Aorta (tissue), 5 donors: Measurements from ENCODE around the gene STIM1. TPM values are rescaled to one million over a fixed set of nuclear protein-coding genes. Genes with fewer than 3 reads are reported as not detected.
A peak's percentile ranks its signal among the peaks of the same experiment; 100 is the strongest.

Experiments
- ATAC-seq: fragments of 200-7000 bp; cut with Tn5 transposase; one replicate; pipeline ENCODE4 v1.9.1; 2022; ENCODE audit warnings: moderate library complexity; ENCODE audit not compliant: low FRiP score
- DNase-seq, 2 donors: peaks; one replicate each; pipeline ENCODE4 v3.0.0-alpha.2; 2020
- H3K27ac ChIP-seq, 2 donors: one replicate each; pipeline ENCODE4 v1.5.1; 2013; ENCODE audit warnings: low read length in 2 of 2, mild to moderate bottlenecking in 2 of 2, moderate library complexity in 2 of 2, control low read depth in 1 of 2, inconsistent platforms in 1 of 2, low read depth in 1 of 2
- H3K27me3 ChIP-seq, 2 donors: one replicate each; pipeline ENCODE4 v1.6.1; 2013; ENCODE audit warnings: control low read depth in 1 of 2, low read length in 1 of 2, mild to moderate bottlenecking in 1 of 2, moderate library complexity in 1 of 2; ENCODE audit not compliant: insufficient read depth in 2 of 2, control insufficient read depth in 1 of 2
- H3K36me3 ChIP-seq, 2 donors: one replicate each; pipeline ENCODE4 v1.6.1; 2013; ENCODE audit warnings: control low read depth in 1 of 2, low read length in 1 of 2, mild to moderate bottlenecking in 1 of 2; ENCODE audit not compliant: insufficient read depth in 2 of 2, control insufficient read depth in 1 of 2
- H3K4me1 ChIP-seq, 2 donors: one replicate each; pipeline ENCODE4 v1.6.1; 2013; ENCODE audit warnings: low read length in 2 of 2, control low read depth in 1 of 2, mild to moderate bottlenecking in 1 of 2, moderate library complexity in 1 of 2; ENCODE audit not compliant: insufficient read depth in 2 of 2, control insufficient read depth in 1 of 2
- H3K4me3 ChIP-seq, 2 donors: one replicate each; pipeline ENCODE4 v1.5.1; 2013; ENCODE audit warnings: low read length in 2 of 2, control low read depth in 1 of 2, mild to moderate bottlenecking in 1 of 2
- H3K9me3 ChIP-seq: one replicate; pipeline ENCODE4 v1.6.1; 2013; ENCODE audit warnings: mild to moderate bottlenecking, low read length; ENCODE audit not compliant: control insufficient read depth
- WGBS, 2 donors: extraction: QIAGEN DNeasy Blood & Tissue Kit; methylation state at CpG; one replicate each; pipeline ENCODE4 v1.1.7; 2013; 5-methylcytosine and 5-hydroxymethylcytosine counted together
- intact Hi-C, 2 donors: fragments of 100-400 bp; cut with DNase I; formaldehyde crosslinking; loops; one replicate each; pipeline versions ENCODE4 v1.14.2 to v1.15.0; 2022
- polyA plus RNA-seq, 2 donors: library from polyadenylated mRNA; stranded (reverse); fragments of 200-250 nt; gene quantifications; one replicate each; pipeline ENCODE4 v1.2.3, GENCODE V29; 2013
- total RNA-seq, 2 donors: library from RNA; stranded (reverse); fragmentation: NEBNext Ultra II Directional; extraction: Animal tissue kit (Norgen Biotek cat#: 25700); gene quantifications; one replicate each; pipeline ENCODE4 v1.2.1, GENCODE V29; 2021
- donor health status: healthy with polysubstance abuse.
- donor health status: Bipolar disorder and iron deficiency.
- donor health status: DM: no; HTN: no; CAD: no.
- donor health status: DM: no; HTN: no; CAD: no.
- donor health status: DM: yes; HTN: yes; CAD: no.

The STIM1 gene
- total and polyA plus RNA-seq, 4 donors: 14.9 to 69.5 (median 48.8) TPM

DNA sequence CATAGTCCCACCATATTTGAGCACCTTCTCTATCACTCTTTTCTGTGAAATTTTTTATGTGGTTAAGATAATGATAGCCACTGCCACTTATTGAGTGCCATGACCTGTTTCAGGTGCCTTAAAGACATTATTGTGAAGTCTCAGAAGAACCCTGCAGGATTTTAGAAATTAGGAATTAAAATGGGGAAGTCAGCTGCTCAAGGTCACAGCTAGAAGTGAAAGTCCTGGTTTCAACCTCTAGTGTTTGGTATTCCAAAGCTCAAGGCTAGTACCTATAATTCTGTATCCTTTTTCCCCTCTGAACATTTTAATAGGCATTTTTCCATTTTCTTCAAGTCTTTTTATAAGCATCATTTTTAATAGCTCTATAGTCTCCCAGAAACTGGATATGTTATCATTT is 230.1 kb downstream of the STIM1 start:
- no peaks in the 10 kb centered on the region for H3K9me3 ChIP-seq
- no peak for DNase-seq
- H3K4me1 ChIP-seq: no peaks in the 10 kb centered on the region
- H3K27me3 ChIP-seq: no peaks in the 10 kb centered on the region
- no peak for ATAC-seq
- H3K27ac ChIP-seq: no peak overlapping the region
- no peak overlapping the region for H3K4me3 ChIP-seq
- intact Hi-C loops: no loop called here
- H3K36me3 ChIP-seq: peaks cover 5 to 7% of the 10 kb centered on the region in 2 donors

DNA sequence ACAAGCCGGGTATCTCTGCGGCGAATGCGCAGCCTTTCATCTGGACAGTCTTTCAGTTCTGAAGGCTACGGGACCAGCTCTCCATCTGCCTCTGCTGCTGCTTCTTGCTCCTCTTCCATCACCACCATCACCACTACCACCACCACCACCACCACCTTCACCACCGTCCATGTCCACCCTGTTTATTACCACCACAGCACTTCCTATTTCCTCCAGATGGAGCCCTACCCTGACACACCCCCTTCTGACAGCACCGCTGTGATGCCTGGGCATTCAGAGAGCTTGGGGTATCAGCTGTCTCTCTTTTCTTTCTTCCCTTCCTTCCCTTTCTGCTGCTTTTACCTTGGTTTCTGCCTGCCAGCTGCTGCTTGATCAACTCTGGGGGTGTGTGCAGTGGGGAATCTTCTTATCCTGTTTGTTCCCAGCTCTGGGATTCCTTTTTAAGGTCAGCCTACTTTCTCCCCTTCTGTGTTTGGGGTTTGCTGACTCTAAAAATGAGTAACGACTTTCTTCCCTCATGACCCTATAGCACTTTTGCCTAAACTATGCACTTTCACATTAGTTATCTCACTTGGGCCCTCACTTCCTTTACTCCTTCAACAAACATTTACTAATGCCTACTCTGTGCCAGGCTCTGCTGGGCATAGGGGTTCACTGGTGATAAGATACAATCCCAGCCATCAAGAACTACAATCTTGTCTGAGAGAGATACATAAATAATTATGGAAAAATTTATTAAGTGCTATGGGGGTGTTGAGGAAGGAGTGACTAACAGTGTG is 231.3 kb downstream of the STIM1 start:
- intact Hi-C loops: no loop called here
- Histone ChIP-seq H3K36me3 (peaks cover 3 to 5% of the 10 kb centered on the region in 2 donors), H3K27ac (no peak overlapping the region), H3K9me3 (no peaks in the 10 kb centered on the region), H3K4me1 (no peaks in the 10 kb centered on the region), H3K27me3 (no peaks in the 10 kb centered on the region), H3K4me3 (no peak overlapping the region)
- 89% methylated on average over 8 of the region's 8 CpGs for WGBS, 2 donors
- DNase-seq: no peak
- no peak for ATAC-seq

DNA sequence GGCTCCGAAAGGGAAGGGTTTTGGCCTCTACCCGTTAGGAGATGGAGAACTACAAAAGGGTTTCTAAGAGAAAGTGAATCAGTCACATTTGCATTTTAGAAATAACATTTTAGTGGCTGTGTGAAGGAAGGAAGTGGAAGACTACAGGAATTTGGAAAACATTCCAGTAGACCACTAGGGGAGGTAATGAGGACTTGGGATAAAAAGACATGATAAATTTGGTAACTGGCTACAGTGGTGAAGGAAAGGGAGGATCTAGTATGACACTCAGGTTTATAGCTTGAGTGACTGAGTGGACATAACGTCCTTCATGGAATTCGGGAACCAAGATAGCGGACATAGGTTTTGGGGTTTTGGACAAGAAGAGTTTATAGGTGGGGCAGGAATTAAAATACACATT is 232.1 kb downstream of the STIM1 start:
- Histone ChIP-seq H3K4me3 (no peak overlapping the region), H3K36me3 (peaks cover 3 to 5% of the 10 kb centered on the region in 2 donors), H3K9me3 (no peaks in the 10 kb centered on the region), H3K4me1 (no peaks in the 10 kb centered on the region), H3K27me3 (no peaks in the 10 kb centered on the region), H3K27ac (no peak overlapping the region)
- ATAC-seq: no peak
- 87 to 90% methylated on average over 5 of the region's 5 CpGs for WGBS, 2 donors
- no peak for DNase-seq
- intact Hi-C loops: no loop called here

DNA sequence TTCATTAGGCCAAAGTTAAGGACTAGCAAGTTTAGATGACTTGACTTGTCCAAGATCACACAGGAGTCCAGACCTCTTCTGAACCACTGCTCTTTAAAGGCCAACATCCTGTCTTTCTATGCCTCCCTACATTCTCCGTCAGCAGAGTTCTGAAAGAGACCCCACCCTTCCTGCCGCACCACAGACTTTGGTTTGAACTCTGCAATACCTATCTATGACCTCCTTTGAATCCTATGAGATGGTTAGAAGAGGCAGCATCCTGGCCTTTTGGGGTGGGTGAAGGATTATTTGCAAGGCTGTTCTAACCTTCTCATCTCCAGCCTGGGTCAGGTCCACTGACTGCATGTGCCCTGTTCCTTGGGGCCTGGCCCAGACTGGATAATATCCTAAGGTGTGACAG is 234.8 kb downstream of the STIM1 start:
- no peaks in the 10 kb centered on the region for H3K9me3 ChIP-seq
- H3K4me3 ChIP-seq: no peak overlapping the region
- H3K27ac ChIP-seq: no peak overlapping the region
- DNase-seq (no peak), ATAC-seq (no peak)
- no peaks in the 10 kb centered on the region for H3K27me3 ChIP-seq
- 95 to 98% methylated on average over 2 of the region's 2 CpGs for WGBS, 2 donors
- intact Hi-C loops: no loop called here
- peaks cover 1 to 5% of the 10 kb centered on the region in 2 donors for H3K36me3 ChIP-seq
- H3K4me1 ChIP-seq: no peaks in the 10 kb centered on the region

DNA sequence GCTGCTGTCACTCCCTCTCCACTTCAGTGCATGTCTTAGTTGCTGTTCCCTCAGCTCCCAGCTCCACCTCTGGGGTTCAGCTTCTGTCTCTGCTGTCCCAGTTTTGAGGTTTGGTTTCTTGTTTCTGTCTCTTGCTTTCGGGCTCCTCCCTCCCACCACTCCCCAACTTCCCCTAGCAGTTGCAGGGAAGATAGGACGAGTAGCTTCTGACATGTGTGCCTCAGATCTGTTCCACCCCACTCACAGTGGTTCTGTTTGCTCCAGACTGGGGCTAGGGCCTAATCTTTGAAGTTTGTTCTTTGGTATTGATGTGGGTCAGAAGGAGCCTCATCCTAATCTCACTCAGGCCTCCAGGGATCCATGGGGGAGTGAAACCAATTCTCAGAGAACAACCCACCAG is 236.6 kb downstream of the STIM1 start:
- intact Hi-C loops: no loop called here
- no peak overlapping the region for H3K27ac ChIP-seq
- H3K36me3 ChIP-seq: no peaks in the 10 kb centered on the region
- no peaks in the 10 kb centered on the region for H3K4me1 ChIP-seq
- H3K27me3 ChIP-seq: no peaks in the 10 kb centered on the region
- no peak for ATAC-seq
- no peaks in the 10 kb centered on the region for H3K9me3 ChIP-seq
- 31 to 66% methylated on average over 2 of the region's 2 CpGs for WGBS, 2 donors
- DNase-seq: no peak
- no peak overlapping the region for H3K4me3 ChIP-seq

DNA sequence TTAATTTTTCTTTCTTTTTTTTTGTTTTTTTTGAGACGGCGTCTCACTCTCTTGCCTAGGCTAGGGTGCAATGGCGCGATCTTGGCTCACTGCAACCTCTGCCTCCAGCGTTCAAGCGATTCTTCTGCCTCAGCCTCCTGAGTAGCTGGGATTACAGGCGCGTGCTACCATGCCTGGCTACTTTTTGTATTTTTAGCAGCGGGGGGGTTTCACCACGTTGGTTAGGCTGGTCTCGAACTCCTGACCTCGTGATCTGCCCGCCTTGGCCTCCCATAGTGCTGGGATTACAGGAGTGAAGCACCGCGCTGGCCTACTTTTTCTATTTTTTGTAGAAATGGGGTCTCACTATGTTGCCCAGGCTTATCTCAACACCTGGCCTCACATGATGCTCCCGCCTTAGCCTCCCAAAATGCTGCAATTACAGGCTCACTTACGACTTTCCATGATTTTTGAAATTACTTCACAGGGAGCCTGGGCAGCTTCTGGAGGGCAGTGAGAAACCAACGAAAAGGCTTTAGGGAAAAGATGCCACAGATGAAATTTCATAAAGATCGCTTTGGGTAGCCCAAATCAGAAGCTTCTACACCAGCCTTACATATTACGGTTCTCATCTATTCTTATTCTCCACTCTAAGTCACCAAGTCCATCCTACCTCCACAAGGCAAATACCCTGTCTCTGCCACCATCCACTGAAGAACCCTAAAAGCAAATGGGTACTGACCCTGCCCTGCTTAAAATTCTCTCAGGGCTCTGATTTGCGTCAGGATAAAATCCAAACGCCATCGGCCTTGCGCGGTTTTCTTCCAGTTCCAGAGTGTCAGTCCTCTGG is 238.3 kb downstream of the STIM1 start:
- intact Hi-C loops: no loop called here

DNA sequence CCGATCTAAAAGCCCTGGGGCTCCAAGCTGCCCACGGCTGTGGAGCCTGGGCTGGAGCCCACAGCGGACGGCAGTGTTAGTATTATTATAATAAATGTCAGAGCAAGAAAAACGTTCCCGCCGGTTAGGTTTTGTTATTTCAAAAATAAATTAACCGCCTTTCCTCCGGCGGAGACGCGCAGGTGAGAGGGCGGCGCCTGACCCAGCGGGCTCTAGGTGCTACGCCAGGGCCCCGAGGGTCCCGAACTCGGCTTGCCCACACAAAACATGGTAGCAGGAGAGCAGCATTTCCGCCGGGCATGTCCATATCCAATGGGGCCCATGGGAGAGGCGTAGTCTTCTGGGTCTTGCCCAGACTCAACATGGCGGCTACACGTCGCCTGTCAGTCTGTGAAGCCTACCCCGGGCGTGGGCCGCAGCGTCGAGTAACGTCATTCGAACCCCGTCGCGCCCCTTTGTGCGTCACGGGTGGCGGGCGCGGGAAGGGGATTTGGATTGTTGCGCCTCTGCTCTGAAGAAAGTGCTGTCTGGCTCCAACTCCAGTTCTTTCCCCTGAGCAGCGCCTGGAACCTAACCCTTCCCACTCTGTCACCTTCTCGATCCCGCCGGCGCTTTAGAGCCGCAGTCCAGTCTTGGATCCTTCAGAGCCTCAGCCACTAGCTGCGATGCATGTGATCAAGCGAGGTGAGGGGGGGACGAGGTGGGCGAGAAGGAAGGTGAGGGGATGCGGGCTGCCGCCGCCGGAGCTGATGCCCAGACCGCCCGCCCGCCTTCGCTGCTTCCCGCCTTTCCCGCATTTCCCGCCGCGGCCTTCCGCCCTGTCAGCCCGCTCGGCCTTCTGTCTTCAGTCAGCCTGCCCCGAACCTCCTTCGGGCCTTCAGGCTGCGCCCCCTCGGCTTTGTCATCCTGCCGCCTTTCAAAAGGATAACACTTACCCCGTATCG is 239.2 kb downstream of the STIM1 start, which contains the start of gene RRM1:
RRM1 (plus strand) TSS at position 452 of the 944 bp plus-strand sequence; CDS start at position 666, 214 bp downstream.
- WGBS, 2 donors: 0% methylated on average over 67 to 74 of the region's 74 CpGs
- Histone ChIP-seq H3K27me3 (no peaks in the 10 kb centered on the region), H3K36me3 (no peaks in the 10 kb centered on the region), H3K4me3 (peak within 1 kb of the TSS; percentile 85 to 90), H3K27ac (peak within 1 kb of the TSS; percentile 28 to 85), H3K9me3 (no peaks in the 10 kb centered on the region), H3K4me1 (no peaks in the 10 kb centered on the region)
- ATAC-seq (peak; percentile 98), DNase-seq (peak; percentile 96 to 98)
- intact Hi-C loops: no loop called here

More for the DNA sequence above, 238.3 kb downstream of the STIM1 start:
- ATAC-seq: no peak
- Histone ChIP-seq H3K36me3 (no peaks in the 10 kb centered on the region), H3K27me3 (no peaks in the 10 kb centered on the region), H3K27ac (peak overlapping the region; percentile 8 to 66), H3K4me3 (peak overlapping the region; percentile 60 to 90), H3K9me3 (no peaks in the 10 kb centered on the region), H3K4me1 (no peaks in the 10 kb centered on the region)
- DNase-seq: no peak
- 67% methylated on average over 25 of the region's 25 CpGs for WGBS, 2 donors

DNA sequence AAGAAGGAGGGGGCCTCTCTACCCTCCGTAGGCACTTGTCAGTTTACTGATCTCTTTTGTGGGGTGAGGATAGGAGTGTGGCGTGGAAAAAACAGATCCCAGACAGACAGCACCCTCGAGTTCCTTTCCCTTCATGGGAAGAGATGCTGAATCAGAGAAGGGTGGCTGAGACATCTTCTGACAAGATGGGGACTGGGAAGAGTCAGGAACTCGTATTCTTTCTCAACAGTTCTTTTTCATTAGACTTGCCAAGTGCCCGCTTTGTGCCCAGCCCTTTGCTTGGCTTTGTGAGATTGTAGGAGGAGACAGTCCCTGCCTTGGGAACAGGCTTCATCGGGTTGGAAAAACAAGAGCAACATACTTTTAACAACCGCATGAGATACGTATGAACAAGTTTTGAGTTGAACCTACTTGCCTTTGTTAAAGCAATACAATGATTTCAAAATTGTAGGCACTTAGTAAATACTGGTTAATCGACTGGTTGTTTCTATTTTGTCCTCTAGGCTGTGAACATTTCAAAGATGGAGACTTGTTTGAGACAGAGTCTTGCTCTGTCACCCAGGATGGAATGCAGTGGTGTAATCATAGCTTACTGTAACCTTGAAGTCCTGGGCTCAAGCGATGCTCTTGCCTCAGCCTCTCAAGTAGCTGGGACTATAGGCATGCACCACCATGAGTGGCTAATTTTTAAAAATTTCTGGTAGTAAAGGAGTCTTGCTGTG is 240.2 kb downstream of the STIM1 start:
- intact Hi-C loops: no loop called here
- ATAC-seq: no peak
- Histone ChIP-seq H3K9me3 (no peaks in the 10 kb centered on the region), H3K27ac (peak overlapping the region; percentile 28 to 85), H3K4me1 (no peaks in the 10 kb centered on the region), H3K36me3 (no peaks in the 10 kb centered on the region), H3K4me3 (peak overlapping the region; percentile 66 to 85), H3K27me3 (no peaks in the 10 kb centered on the region)
- no peak for DNase-seq
- 5 to 6% methylated on average over 10 of the region's 10 CpGs for WGBS, 2 donors
